ENCODE data around the gene SUOX.

GRCh38 chr12:56029166-56029519, 32.1 kb downstream of the SUOX start:
- TF ChIP-seq, protein P1, sequence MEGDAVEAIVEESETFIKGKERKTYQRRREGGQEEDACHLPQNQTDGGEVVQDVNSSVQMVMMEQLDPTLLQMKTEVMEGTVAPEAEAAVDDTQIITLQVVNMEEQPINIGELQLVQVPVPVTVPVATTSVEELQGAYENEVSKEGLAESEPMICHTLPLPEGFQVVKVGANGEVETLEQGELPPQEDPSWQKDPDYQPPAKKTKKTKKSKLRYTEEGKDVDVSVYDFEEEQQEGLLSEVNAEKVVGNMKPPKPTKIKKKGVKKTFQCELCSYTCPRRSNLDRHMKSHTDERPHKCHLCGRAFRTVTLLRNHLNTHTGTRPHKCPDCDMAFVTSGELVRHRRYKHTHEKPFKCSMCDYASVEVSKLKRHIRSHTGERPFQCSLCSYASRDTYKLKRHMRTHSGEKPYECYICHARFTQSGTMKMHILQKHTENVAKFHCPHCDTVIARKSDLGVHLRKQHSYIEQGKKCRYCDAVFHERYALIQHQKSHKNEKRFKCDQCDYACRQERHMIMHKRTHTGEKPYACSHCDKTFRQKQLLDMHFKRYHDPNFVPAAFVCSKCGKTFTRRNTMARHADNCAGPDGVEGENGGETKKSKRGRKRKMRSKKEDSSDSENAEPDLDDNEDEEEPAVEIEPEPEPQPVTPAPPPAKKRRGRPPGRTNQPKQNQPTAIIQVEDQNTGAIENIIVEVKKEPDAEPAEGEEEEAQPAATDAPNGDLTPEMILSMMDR (conservative IDR thresholded peaks at IDR 0.05; ENCODE audit: low read depth, low read length): no peak
- no peak for TF ChIP-seq EZH2 (IDR thresholded peaks at IDR 0.05; ENCODE audit: low read length, unreplicated experiment)
